ENCODE measurements around the gene NDE1. TPM values are rescaled to one million over a fixed set of nuclear protein-coding genes. Genes with fewer than 3 reads are reported as not detected.

NDE1 gene
- total and polyA plus RNA-seq, 8 donors = 37.1 to 71.7 (median 50.7) TPM

DNA sequence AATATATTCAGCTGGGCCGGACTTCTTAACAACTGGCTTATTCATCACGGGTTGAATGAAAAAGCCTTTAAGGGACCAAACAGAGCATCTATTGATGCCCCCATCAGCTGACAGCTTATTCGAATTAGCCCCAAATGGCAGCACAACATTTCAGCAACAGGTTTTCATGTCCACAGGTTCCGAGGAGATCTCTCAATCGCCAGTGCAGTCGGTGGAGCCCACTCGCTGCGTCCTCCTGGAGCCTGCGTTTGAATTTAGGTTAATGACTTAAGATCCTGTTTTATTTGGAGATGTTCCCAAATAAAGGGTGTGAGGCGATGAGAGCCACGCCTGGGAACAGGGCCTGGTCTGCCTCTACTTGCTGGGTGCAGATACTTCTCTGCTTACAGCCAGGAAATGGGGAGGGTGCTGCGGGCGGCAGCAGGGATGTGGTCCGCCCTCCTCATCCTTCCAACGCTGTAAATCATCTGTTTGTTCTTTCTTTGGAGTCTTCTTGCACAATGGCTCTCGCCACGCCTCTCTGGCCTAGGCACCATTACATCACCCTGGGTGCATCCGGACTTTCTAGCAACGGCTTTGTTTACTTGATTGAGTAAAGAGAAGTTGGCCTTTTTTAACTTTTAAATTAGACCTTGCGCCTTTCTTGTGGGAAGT is 22.6 kb downstream of the NDE1 start:
- no peak overlapping the region for H3K4me3 ChIP-seq
- TF ChIP-seq, protein P1, sequence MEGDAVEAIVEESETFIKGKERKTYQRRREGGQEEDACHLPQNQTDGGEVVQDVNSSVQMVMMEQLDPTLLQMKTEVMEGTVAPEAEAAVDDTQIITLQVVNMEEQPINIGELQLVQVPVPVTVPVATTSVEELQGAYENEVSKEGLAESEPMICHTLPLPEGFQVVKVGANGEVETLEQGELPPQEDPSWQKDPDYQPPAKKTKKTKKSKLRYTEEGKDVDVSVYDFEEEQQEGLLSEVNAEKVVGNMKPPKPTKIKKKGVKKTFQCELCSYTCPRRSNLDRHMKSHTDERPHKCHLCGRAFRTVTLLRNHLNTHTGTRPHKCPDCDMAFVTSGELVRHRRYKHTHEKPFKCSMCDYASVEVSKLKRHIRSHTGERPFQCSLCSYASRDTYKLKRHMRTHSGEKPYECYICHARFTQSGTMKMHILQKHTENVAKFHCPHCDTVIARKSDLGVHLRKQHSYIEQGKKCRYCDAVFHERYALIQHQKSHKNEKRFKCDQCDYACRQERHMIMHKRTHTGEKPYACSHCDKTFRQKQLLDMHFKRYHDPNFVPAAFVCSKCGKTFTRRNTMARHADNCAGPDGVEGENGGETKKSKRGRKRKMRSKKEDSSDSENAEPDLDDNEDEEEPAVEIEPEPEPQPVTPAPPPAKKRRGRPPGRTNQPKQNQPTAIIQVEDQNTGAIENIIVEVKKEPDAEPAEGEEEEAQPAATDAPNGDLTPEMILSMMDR (IDR thresholded peaks at IDR 0.05) = no peak
- H3K36me3 ChIP-seq = peaks cover 0 to 43% of the 10 kb centered on the region in 2 donors
- peak; percentile 91 to 96 (median 92) for DNase-seq
- peaks cover 13 to 32% of the 10 kb centered on the region in 2 donors for H3K4me1 ChIP-seq
- H3K27ac ChIP-seq = peak overlapping the region; percentile 91 to 98
- no peaks in the 10 kb centered on the region for H3K27me3 ChIP-seq
- intact Hi-C loops (cut with DNase I) = no loop called here
- ATAC-seq = peak; percentile 95
- no peaks in the 10 kb centered on the region for H3K9me3 ChIP-seq

DNA sequence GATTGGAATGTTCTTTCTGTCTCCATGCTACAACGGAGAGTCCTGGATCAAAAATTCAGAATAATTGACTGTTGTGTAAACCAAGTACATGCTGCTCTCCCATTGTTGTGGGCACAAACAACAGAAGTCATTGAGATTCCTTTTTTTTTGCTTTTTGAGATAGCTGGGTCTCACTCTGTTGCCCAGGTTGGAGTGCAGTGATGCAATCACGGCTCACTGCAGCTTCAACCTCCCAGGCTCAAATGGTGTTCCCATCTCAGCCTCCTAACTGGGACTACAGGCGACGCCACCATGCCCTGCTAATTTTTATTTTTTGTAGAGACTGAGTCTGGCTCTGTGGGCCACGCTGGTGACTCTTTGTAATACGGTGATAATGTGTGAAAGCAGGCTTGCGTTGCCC is 24.5 kb downstream of the NDE1 start:
- Histone ChIP-seq H3K4me1 (peaks cover 13 to 32% of the 10 kb centered on the region in 2 donors), H3K9me3 (no peaks in the 10 kb centered on the region), H3K27me3 (no peaks in the 10 kb centered on the region), H3K27ac (peak overlapping the region in 1 of 2 donors; percentile 98), H3K36me3 (peaks cover 0 to 43% of the 10 kb centered on the region in 2 donors), H3K4me3 (no peak overlapping the region)
- DNase-seq (no peak), ATAC-seq (no peak)
- intact Hi-C loops (cut with DNase I) = no loop called here
- TF ChIP-seq, protein P1 (IDR thresholded peaks at IDR 0.05) = no peak

DNA sequence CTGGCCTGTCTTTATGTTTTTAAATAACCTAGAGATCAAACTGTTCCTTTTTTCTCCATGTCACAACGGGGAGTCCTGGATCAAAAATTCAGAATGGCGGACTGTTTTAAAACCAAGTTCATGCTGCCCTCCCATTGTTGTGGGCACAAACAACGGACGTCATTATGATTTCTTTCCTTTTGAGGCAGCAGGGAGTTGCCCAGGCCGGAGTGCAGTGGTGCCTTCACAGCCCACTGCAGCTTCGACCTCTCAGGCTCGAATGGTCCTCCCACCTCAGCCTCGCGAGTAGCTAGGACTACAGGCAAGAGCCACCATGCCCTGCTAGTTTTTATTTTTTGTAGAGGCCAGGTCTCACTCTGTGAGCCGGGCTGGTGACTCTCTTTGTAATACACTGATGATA is 26.5 kb downstream of the NDE1 start:
- no peak for DNase-seq
- intact Hi-C loops (cut with DNase I) = no loop called here

DNA sequence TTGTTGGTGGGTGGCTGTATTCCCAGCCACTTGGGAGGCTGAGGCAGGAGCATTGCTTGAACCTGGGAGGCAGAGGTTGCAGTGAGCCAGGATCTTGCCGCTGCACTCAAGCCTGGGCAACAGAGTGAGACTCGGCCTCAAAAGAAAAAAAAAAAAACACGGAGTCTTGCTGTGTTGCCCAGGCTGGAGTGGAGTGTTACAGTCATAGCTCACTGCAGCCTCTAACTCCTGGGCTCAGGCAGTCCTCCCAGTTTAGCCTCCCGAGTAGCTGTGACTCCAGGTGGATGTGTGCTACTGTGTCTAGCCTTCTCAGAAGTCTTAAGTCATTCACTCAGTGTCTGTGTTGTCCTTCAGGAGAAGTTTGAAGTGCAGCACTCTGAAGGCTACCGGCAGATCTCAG is 27.4 kb downstream of the NDE1 start:
- H3K36me3 ChIP-seq = peaks cover 0 to 41% of the 10 kb centered on the region in 2 donors
- ATAC-seq (no peak), DNase-seq (no peak)
- intact Hi-C loops (cut with DNase I) = no loop called here
- H3K27me3 ChIP-seq = no peaks in the 10 kb centered on the region
- H3K4me3 ChIP-seq = no peak overlapping the region
- H3K27ac ChIP-seq = no peak overlapping the region
- TF ChIP-seq, protein P1 (IDR thresholded peaks at IDR 0.05) = no peak
- no peaks in the 10 kb centered on the region for H3K9me3 ChIP-seq
- H3K4me1 ChIP-seq = peaks cover 8 to 15% of the 10 kb centered on the region in 2 donors

More for the DNA sequence above, 26.5 kb downstream of the NDE1 start:
- Histone ChIP-seq H3K4me1 (peaks cover 13 to 24% of the 10 kb centered on the region in 2 donors), H3K4me3 (no peak overlapping the region), H3K9me3 (no peaks in the 10 kb centered on the region), H3K27ac (no peak overlapping the region), H3K27me3 (no peaks in the 10 kb centered on the region), H3K36me3 (peaks cover 0 to 41% of the 10 kb centered on the region in 2 donors)
- ATAC-seq = no peak
- TF ChIP-seq, protein P1 (IDR thresholded peaks at IDR 0.05) = no peak

DNA sequence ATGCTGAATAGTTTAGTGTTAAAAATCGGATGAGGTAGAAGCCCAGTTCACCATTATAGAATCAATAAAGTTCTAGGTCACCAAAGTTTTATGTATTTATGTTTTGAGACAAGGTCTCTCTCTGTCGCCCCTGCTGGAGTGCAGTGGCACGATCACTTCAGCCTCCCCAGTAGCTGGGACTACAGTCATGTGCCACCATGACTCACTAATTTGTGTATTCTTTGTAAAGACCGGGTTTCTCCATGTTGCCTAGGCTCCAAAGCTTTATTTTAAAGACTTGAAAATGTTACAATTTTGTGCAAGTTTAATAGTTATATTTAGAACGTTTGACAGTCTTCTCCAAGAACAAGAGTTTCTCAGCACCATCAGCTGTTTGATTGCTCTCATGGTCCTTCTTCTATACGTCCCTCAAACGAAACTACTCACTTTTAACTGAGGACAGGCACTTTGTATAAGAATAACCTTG is 32.1 kb downstream of the NDE1 start:
- Histone ChIP-seq H3K27ac (peak overlapping the region in 1 of 2 donors; percentile 24), H3K27me3 (no peaks in the 10 kb centered on the region), H3K9me3 (no peaks in the 10 kb centered on the region), H3K36me3 (peaks cover 0 to 72% of the 10 kb centered on the region in 2 donors), H3K4me1 (no peaks in the 10 kb centered on the region), H3K4me3 (no peak overlapping the region)
- ATAC-seq (peak; percentile 81), DNase-seq (peak in 1 of 4 donors; percentile 50)
- TF ChIP-seq, protein P1 (IDR thresholded peaks at IDR 0.05) = peak in 1 of 2 donors; percentile 61
- intact Hi-C loops (cut with DNase I) = no loop called here
